NCI-H1930 (cell line): ENCODE results near the gene HEXIM1.

Source experiments
- DNase-seq, 2 experiments: peaks; one replicate each; lab custom pipeline; 2025; lab: John Stamatoyannopoulos, UW

Gene HEXIM1

GRCh38 chr17:45148183-45149036 is at the start of gene HEXIM1:
Gene HEXIM1, plus strand, starts transcription at chr17:45148475. Its CDS starts 716 bp downstream, at chr17:45149191.
- peak; percentile 99 for DNase-seq

GRCh38 chr17:45098869-45099616 is 49.2 kb upstream of the HEXIM1 start:
- DNase-seq: peak; percentile 41 to 59

DNA sequence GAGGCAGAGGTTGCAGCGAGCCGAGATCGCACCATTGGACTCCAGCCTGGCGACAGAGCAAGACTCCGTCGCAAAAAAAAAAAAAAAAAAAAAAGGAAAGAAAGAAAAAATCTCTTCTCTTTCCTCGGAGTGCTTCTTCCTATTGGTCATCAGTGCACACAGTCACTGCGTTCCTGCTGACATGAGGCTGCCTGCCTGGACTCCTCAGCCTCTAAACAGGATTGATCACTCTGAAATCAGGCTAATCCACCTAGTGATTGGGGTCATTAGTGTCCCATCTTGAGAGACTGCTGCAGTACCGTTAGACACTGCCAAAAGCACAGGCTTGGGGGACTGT is 46.8 kb upstream of the HEXIM1 start:
- DNase-seq: no peak

- no peak for DNase-seq
Measured at GRCh38 chr17:45101883-45102811, 46.1 kb upstream of the HEXIM1 start.

DNA sequence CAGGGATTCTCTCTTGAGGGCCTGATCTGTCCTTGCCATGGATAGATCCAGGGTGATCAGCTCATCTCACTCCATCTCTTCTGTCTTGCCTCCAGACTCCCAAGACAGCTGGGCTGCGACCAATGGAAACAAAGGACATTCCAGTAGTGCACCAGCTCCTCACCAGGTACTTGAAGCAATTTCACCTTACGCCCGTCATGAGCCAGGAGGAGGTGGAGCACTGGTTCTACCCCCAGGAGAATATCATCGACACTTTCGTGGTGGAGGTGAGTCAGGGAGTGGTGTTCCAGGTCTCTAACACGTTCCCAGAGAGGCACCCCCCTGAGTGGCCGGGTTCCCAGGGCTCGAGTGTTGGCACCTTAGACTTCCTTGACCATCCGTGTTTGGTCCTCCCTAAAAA is 45.4 kb upstream of the HEXIM1 start:
- no peak for DNase-seq

- DNase-seq: no peak
Measured at GRCh38 chr17:45103269-45103795, 44.9 kb upstream of the HEXIM1 start.

- DNase-seq: no peak
Measured at GRCh38 chr17:45104029-45104428, 44.2 kb upstream of the HEXIM1 start.

GRCh38 chr17:45104497-45104896 is 43.8 kb upstream of the HEXIM1 start:
- no peak for DNase-seq

- no peak for DNase-seq
Measured at GRCh38 chr17:45104907-45105624, 43.2 kb upstream of the HEXIM1 start.

GRCh38 chr17:45106096-45106495 is 42.2 kb upstream of the HEXIM1 start:
- no peak for DNase-seq

DNA sequence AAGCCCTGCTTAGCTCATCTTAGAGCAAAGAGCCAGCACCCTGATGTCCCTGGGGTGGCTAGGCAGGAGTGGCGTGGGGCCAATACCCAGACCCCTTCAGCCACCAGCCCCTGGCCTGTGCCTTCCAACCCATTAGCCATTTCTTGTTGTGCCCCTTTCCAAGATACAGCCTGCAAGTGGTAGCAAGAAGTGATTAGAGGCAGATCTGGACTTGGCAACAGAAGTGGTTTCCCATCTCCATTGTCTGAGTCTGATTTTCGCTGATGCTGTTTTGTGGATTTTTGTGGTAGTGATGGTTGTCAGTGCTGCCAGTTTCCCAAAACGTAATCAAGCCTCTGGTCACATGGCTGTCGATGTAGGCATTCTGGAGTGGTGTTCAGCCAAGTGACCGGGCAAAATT is 41.7 kb upstream of the HEXIM1 start:
- no peak for DNase-seq

GRCh38 chr17:45107293-45108010 is 40.8 kb upstream of the HEXIM1 start:
- no peak for DNase-seq

GRCh38 chr17:45108051-45108450 is 40.2 kb upstream of the HEXIM1 start:
- no peak for DNase-seq

DNA sequence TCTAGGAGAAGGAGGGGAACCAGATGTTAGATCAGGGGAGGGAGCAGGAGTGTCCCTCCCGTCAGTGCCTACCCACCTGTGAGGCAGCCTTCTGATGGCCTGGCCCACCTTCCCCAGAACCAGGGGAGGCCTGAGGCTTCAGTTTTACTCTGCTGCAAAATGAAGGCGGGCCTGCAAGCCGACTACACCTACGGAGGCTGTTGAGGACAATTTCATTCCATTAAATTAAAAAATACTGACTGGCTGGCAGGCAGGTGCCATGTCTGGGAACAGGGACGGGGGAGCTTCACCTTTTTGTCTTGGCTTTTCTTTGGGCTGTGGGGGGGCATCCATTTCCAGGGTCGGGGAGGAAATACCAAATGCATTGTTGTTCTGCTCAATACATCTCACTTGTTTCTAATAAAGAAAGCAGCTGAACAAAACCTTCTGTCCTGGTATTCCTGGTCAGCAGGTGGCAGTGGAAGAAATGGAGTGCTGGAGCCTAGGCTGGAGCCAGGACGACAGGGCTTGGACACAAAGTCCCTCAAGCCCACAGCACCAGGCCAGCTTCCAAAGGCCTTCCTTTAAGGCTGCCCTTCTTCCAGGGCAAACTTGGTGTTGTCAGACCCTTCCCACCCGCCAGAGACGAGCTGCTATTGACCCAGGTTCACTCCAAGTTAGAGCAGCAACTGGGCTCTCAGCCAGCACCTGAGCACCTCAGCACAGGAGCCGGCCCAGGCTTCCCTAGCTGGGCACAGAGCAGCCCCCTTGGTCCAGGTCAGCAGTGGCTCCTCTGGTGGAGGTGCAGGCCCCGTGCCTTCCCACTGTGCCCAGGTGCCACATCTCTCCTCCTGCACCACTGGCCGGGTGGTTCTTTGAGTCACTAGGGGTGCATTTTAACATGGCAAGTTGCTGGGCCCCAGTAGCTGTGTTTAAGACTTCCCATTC is 39.4 kb upstream of the HEXIM1 start:
- no peak for DNase-seq

- DNase-seq: no peak
Measured at GRCh38 chr17:45110676-45111611, 37.3 kb upstream of the HEXIM1 start.

GRCh38 chr17:45111850-45112249 is 36.4 kb upstream of the HEXIM1 start:
- no peak for DNase-seq

DNA sequence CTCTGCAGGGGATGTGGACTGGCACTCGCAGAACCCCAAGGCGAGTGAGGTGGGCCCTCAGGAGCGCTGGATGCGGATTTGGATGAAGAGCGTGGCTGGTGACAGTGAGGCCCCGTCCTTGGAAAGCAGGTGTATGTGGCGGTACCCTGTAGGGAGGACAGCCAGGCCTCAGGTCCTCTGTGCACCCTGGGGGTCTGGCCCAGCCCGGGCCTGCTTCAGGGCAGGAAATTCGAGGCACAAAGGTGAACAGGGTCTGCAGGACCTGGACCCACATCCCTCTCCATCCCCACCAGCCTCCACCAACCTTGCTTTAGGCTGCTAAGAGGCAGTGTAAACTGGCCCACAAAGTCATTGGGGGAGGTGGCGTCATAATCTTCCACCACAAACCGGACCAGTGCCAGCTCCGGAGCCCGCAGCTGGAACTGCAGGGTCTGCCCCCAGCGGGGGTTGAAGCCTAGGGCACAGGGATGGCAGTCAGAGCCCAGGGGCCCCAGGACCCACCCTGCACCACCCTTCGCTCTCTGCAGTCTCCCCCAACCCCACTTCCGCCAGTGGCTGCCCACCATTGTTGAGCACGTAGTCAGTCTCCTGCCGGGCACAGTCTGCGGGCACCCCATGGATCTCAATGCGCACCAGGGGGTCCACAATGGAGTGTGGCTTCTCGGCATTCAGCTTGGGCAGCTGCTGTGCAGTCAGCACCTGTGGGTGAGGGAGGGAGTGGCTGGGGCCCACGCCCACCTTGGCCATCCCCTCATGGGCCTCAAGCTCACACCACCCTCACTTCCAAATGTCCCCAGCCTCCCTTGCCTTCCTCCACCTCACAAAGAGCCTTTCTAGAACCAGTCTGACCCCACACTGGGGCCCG is 35.5 kb upstream of the HEXIM1 start:
- no peak for DNase-seq

- no peak for DNase-seq
Measured at GRCh38 chr17:45113424-45113754, 34.9 kb upstream of the HEXIM1 start.
